ENCODE results near the gene SUN5.

GRCh38 chr20:33038243-33038642 lies 34.0 kb upstream of the SUN5 start:
- TF ChIP-seq TCF7L2 (IDR thresholded peaks at IDR 0.05; ENCODE audit: low read depth, low read length) (no peak), POLR2AphosphoS5 (IDR thresholded peaks at IDR 0.05; ENCODE audit: low read depth, low read length) (no peak), CTCF (IDR thresholded peaks at IDR 0.05) (no peak), REST (IDR thresholded peaks at IDR 0.05; ENCODE audit: insufficient read depth in 1 of 2, low read depth in 2 of 2, low read length in 1 of 2) (no peak), SIN3A (IDR thresholded peaks at IDR 0.05; ENCODE audit: borderline replicate concordance, insufficient read depth, low read depth, low read length) (no peak)

Measured in Panc1 (cell line).